ENCODE results near the gene TNFRSF4.
"Not testable (repeated sequence)": the region's sequence is repeated elsewhere in the genome, so short reads cannot be mapped to it uniquely, and the experiment has no call there.

The TNFRSF4 gene

GRCh38 chr1:1204425-1204920 lies 9.5 kb downstream of the TNFRSF4 start:
- in situ Hi-C loops (cut with MboI; ENCODE audit: low sequenced_read_pairs): no loop called here

DNA sequence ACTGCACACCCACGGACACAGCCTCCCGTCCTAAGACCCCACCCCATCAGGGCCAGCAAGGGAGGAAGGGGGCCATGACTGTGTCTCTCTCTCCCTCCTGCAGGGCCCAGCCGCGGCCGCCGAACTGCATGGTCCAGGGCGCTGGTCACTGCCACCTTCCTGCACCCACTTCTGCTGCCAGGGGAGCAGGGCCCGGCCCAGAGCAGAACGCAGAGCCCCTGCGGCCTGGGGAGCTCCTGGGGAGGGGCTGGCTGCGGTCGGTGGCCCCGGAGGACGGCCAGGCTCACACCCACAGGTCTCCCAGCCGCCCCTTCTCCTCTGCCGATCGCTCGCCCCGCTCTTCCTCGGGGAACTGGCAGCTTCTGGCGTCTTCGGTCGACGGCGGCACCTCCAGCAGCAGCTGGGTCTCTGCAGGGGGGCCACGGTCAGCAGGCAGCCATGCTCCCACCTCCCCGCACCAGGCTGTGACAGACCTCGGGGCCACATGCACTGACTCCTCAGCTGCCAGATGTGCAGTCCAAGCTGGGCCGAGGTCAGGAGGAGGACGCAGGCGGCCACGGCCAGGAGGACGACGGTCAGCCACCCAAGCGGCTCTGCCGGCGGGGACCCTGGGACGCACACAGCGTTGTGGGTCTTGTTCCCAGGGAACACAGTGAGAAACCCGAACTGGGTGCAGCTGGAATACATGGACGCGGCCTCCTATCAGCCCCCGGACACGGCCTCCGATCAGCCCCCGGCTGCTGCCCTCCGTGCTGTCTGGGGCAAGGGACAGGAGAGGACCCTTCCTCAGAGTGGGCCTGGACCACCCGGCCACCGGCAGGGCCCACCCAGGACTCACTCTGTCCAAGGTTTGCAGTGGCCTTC lies 10.2 kb downstream of the TNFRSF4 start:
- in situ Hi-C loops (cut with MboI; ENCODE audit: low sequenced_read_pairs): no loop called here

DNA sequence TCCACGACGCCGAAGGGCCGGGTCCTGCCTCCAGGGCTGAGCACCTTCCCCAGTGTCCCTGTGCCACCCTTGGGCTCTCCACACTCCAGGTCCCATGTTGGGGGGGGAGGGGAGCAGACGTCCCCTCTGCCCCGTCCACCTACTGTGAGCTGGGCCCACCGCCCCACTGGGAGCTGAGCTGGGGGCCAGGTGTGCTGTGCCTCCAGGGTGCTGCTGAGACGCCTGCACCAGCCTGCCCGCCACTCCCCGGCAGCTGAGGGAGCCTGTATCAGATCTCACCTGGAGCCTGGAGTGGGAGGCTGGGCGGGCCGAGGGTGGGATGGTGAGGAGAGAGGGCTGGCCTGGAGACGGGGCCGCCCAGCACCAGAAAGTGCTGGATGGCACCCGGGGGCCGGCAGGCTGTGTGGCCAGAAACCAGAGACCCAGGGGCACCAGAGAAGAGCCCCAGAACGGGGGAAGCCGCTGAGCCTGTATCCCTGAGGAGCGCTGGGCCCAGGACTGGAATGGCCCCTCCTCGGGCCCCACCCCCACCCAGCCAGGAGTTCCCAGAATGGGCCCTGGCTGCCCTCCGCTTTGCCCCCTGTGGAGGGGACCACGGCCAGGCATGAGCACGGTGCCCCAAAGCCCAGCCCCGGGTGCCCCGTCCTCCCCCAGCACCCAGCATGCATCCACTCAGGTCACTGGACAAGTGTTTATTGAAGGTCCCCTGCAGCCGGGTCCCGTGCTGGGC lies 11.0 kb downstream of the TNFRSF4 start:
- in situ Hi-C loops (cut with MboI; ENCODE audit: low sequenced_read_pairs): no loop called here

- in situ Hi-C loops (cut with MboI; ENCODE audit: low sequenced_read_pairs): no loop called here
These were observed 12.8 kb downstream of the TNFRSF4 start for GRCh38 chr1:1200876-1201810.

DNA sequence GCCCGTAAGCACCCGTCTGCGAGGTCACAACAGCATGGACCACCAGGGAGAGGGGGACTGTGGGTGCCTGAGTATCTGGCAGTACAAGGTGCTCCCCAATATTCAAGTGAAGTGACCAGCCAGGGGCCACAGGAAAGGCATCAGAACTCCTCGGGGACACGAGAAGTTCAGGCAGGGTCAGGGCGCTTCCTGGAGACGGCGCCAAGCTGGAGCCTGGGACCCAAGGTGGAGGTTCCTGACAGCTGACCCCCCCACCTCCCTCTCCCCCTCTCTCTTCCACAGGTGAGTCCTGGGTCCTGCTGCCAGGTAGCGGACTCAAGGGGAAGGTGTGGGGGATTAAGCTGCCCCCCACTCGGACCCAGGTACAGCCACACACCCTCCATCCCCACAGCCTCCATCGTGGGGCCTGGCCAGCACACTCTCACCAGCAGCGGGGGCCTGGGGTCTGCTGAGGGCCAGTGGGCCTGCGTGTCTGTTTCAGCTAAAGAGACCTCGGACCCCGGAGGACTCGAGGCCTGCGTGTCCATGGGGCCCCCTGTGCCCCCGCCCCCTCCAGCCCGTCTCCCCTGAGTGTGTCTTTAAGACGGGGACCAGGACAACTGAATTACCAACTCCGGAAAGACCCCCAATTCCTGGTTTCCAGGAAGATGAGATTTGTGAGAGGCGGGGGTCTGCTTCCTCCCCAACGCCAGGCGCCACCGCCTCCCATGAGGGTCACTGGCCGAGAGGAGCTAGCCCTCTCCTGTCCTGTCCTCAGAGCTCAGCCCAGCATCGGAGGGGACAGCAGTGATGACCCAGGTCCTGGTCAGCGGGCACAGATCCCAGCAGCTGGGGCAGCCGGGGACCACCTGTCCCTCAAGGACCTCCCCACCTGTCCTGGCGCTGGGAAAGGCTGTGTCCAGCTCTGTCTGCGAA lies 13.7 kb downstream of the TNFRSF4 start:
- in situ Hi-C loops (cut with MboI; ENCODE audit: low sequenced_read_pairs): no loop called here

DNA sequence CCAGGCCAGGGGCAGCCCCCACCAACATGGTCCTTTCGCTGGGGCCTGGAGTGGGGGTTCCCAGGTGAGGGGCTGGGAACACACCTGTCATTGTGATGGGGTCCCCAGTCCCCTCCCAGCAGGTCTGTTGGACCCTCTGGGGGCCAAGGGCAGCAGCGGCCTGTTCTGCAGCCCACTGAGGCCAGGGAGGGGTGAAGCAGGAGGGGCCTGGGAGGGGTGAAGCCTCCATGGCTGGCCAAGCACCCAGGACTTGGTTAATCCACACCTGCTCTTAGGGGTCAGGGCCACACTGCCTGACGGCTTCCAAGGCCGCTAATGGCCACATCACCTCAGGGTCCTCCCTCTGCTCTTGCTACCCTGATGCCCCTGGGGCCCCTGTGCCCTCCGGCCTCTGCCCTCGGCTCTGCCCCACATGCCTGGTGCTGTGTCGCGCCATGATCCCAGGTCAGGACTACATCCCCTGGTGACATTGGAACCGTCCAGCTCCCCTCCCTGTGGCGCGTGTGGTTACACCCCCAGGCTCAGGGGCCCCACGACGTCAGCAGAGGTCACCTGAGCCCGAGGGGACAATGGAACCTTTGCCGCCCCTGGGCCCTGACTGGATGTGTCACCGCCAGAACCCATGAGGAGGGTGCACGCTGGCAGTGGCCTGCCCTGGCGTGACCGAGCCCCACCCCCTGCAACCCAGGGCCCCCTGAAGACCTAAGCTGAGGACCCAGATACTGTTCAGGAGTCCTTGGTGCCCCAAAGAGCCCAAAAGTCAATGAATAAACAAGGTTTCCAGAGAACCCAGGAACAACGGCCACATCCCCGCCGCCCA lies 14.6 kb downstream of the TNFRSF4 start:
- in situ Hi-C loops (cut with MboI; ENCODE audit: low sequenced_read_pairs): no loop called here

- in situ Hi-C loops (cut with MboI; ENCODE audit: low sequenced_read_pairs): no loop called here
These were observed 15.4 kb downstream of the TNFRSF4 start for GRCh38 chr1:1198423-1199140.

GRCh38 chr1:1197551-1198422 lies 16.2 kb downstream of the TNFRSF4 start:
- in situ Hi-C loops (cut with MboI; ENCODE audit: low sequenced_read_pairs): no loop called here

GRCh38 chr1:1197188-1197500 lies 16.8 kb downstream of the TNFRSF4 start:
- in situ Hi-C loops (cut with MboI; ENCODE audit: low sequenced_read_pairs): no loop called here

DNA sequence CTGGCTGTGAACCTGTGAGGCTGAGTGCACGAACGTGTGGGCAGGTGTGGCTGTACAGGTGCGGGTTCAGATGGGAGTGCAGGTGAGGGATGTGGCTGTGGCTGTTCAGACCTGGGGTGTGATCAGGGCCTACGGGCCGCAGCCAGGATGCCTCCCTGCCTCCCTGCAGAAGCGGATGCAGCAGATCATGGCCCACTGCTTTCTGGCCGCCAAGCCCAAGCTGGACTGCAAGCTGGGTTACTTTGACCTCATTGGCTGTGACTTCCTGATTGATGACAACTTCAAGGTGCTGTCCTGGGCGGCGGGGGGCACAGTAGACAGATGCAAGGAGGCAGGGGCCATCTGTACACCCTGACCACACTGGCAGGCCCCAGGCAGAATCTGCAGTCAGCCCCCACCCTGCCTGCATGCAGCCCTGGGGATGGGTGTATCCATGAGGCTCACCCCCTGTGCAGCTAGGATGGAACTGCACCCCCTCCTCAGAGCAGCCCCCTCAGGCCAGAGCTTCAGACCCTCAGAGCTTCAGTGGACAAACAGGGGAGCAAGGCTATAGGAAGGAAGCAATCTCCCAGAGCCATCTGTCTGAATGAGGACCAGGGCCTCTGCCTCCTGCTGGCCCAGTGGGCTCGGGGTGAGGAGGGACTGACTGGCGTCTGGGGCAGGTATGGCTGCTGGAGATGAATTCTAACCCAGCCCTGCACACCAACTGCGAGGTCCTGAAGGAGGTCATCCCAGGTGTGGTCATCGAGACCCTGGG lies 17.3 kb downstream of the TNFRSF4 start:
- in situ Hi-C loops (cut with MboI; ENCODE audit: low sequenced_read_pairs): no loop called here

GRCh38 chr1:1195726-1196125 lies 18.2 kb downstream of the TNFRSF4 start:
- in situ Hi-C loops (cut with MboI; ENCODE audit: low sequenced_read_pairs): not testable (repeated sequence)

GRCh38 chr1:1194723-1195122 lies 19.2 kb downstream of the TNFRSF4 start:
- in situ Hi-C loops (cut with MboI; ENCODE audit: low sequenced_read_pairs): no loop called here

DNA sequence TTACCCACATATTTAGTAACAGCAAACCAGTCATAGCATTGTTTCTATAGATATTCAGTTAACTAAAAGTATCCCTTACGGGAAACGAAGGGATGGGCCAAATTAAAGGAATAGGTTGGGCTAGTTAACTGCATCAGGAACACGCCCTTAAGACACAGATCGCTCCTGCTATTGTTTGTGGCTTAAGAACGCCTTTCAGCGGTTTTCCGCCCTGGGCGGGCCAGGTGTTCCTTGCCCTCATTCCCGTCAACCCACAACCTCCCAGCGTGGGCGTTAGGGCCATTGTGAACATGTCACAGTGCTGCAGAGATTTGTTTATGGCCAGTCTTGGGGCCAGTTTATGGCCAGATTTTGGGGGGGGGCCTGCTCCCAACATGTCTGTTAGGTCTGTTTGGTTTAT lies 22.2 kb downstream of the TNFRSF4 start:
- in situ Hi-C loops (cut with MboI; ENCODE audit: low sequenced_read_pairs): no loop called here

GRCh38 chr1:1189111-1189510 lies 24.8 kb downstream of the TNFRSF4 start:
- in situ Hi-C loops (cut with MboI; ENCODE audit: low sequenced_read_pairs): no loop called here

- in situ Hi-C loops (cut with MboI; ENCODE audit: low sequenced_read_pairs): no loop called here
These were observed 26.0 kb downstream of the TNFRSF4 start for GRCh38 chr1:1187938-1188337.

- in situ Hi-C loops (cut with MboI; ENCODE audit: low sequenced_read_pairs): no loop called here
These were observed 28.7 kb downstream of the TNFRSF4 start for GRCh38 chr1:1185101-1185765.
